Endothelial cell of umbilical vein (primary cell): ENCODE results near the gene ATP2B2. TPM values are rescaled to one million over a fixed set of nuclear protein-coding genes. Genes with fewer than 3 reads are reported as not detected.

Experiments
- BruUV-seq: library from RNA; stranded (reverse); fragments of 400-500 nt; replicated peaks from 2 replicates; lab custom pipeline; 2021; lab: Mats Ljungman, UMichigan
- CTCF ChIA-PET: fragments of 300-600, 350-600 bp; sonication (Branson Sonifier 250); formaldehyde crosslinking; loops from one replicate; lab custom pipeline; 2021; ENCODE audit warnings: antibody characterized with exemption, inconsistent platforms; lab: Charles Lee
- POLR2A ChIA-PET: fragments of 300-600, 350-600 bp; sonication (Branson Sonifier 250); formaldehyde crosslinking; loops from one replicate; lab custom pipeline; 2021; ENCODE audit warnings: antibody characterized with exemption, inconsistent platforms; lab: Charles Lee
- DNase-seq: peaks from one replicate; pipeline ENCODE4 v3.0.0-alpha.2; 2011; ENCODE audit warnings: low read depth, low spot score
- FAIRE-seq: peaks from 2 replicates; lab custom pipeline; 2011; peaks lifted over from hg19 to GRCh38; lab: Jason Lieb, UNC
- H2AFZ ChIP-seq: 2 replicates; pipeline ENCODE4 v1.6.0; 2012; ENCODE audit warnings: low read depth, low read length, control low read depth, inconsistent platforms
- H3K27ac ChIP-seq: 2 replicates; pipeline ENCODE4 v1.5.1; 2011; ENCODE audit warnings: low read depth, mild to moderate bottlenecking, control low read depth, low read length, moderate library complexity; ENCODE audit not compliant: insufficient read depth
- H3K27me3 ChIP-seq, 2 experiments: 2 replicates each; pipeline versions ENCODE4 v1.6.0 to v1.6.1; 2011; ENCODE audit warnings: low read length in 2 of 2, mixed read lengths in 1 of 2; ENCODE audit not compliant: control insufficient read depth in 2 of 2, insufficient read depth in 2 of 2
- H3K36me3 ChIP-seq, 2 experiments: 2 replicates in 1 of 2; 3 replicates in 1 of 2; pipeline ENCODE4 v1.5.1; 2011; ENCODE audit warnings: low read length in 2 of 2, mild to moderate bottlenecking in 1 of 2, moderate library complexity in 1 of 2; ENCODE audit not compliant: control insufficient read depth in 2 of 2, insufficient read depth in 2 of 2; ENCODE audit errors: extremely low read depth in 1 of 2
- H3K4me1 ChIP-seq: 3 replicates; pipeline ENCODE4 v1.5.1; 2011; ENCODE audit warnings: mild to moderate bottlenecking, low read length; ENCODE audit not compliant: control insufficient read depth, insufficient read depth; ENCODE audit errors: extremely low read depth
- H3K4me2 ChIP-seq: 2 replicates; pipeline ENCODE4 v1.6.1; 2011; ENCODE audit warnings: low read length, control low read depth, mixed read lengths; ENCODE audit not compliant: insufficient read depth
- H3K4me3 ChIP-seq, 3 experiments: fragments of 200-600 bp in 1 of 3; sonication (generic), shearing (Covaris generic) in 1 of 3; replicated peaks in 1 of 3; 2 replicates each; pipeline ENCODE4 v1.5.1; 2011 to 2016; ENCODE audit warnings: control low read depth in 3 of 3, low read length in 3 of 3, mild to moderate bottlenecking in 2 of 3, inconsistent platforms in 1 of 3, low read depth in 1 of 3, moderate library complexity in 1 of 3; ENCODE audit not compliant: insufficient read depth in 1 of 3
- H3K79me2 ChIP-seq: 2 replicates; pipeline ENCODE4 v1.6.0; 2012; ENCODE audit warnings: low read length, inconsistent platforms; ENCODE audit not compliant: control insufficient read depth, insufficient read depth
- H3K9ac ChIP-seq: replicated peaks from 2 replicates; pipeline ENCODE3; 2011; ENCODE audit warnings: low read length, control low read depth; ENCODE audit not compliant: insufficient read depth; ENCODE audit errors: extremely low read depth
- H3K9me1 ChIP-seq: replicated peaks from 3 replicates; pipeline ENCODE4 v1.6.0; 2011; ENCODE audit warnings: mild to moderate bottlenecking, low read length; ENCODE audit not compliant: control insufficient read depth, insufficient read depth; ENCODE audit errors: extremely low read depth
- H3K9me3 ChIP-seq: replicated peaks from 2 replicates; pipeline ENCODE4 v1.5.1; 2012; ENCODE audit warnings: low read length, inconsistent platforms; ENCODE audit not compliant: control insufficient read depth, insufficient read depth
- H4K20me1 ChIP-seq: replicated peaks from 2 replicates; pipeline ENCODE3; 2011; ENCODE audit warnings: mild to moderate bottlenecking, low read length; ENCODE audit not compliant: control insufficient read depth, insufficient read depth; ENCODE audit errors: extremely low read depth
- CTCF ChIP-seq, 2 donors: IDR thresholded peaks; 1 replicate in 1 of 2; 2 replicates in 1 of 2; pipeline ENCODE4 v1.5.1; 2011; ENCODE audit warnings: low read length in 2 of 2, mild to moderate bottlenecking in 2 of 2, moderate library complexity in 2 of 2, control low read depth in 1 of 2, inconsistent platforms in 1 of 2, low read depth in 1 of 2; ENCODE audit not compliant: insufficient read depth in 1 of 2; ENCODE audit errors: extremely low read depth in 1 of 2
- EZH2 ChIP-seq: IDR thresholded peaks from 2 replicates; pipeline ENCODE4 v1.6.1; 2012; ENCODE audit warnings: borderline replicate concordance, low read depth, mild to moderate bottlenecking, moderate library complexity, low read length, inconsistent platforms; ENCODE audit not compliant: severe bottlenecking
- GATA2 ChIP-seq: IDR thresholded peaks from 2 replicates; pipeline ENCODE4 v1.7.0; 2011; ENCODE audit warnings: low read depth, mild to moderate bottlenecking, moderate library complexity, mixed read lengths, low read length; ENCODE audit not compliant: insufficient read length, insufficient read depth
- JUN ChIP-seq: IDR thresholded peaks from 2 replicates; pipeline ENCODE4 v1.6.1; 2011; ENCODE audit warnings: borderline replicate concordance, low read depth; ENCODE audit not compliant: insufficient read length, insufficient read depth
- MAX ChIP-seq: IDR thresholded peaks from 2 replicates; pipeline ENCODE4 v1.6.1; 2011; ENCODE audit not compliant: insufficient read depth, insufficient read length
- MYC ChIP-seq: IDR thresholded peaks from one replicate; pipeline ENCODE4 v1.6.1; 2011; ENCODE audit warnings: mild to moderate bottlenecking, low read depth, low read length
- POLR2AphosphoS5 ChIP-seq: IDR thresholded peaks from 2 replicates; pipeline ENCODE4 v1.6.1; 2012; ENCODE audit warnings: low read depth, mild to moderate bottlenecking, control low read depth, low read length, moderate library complexity; ENCODE audit not compliant: insufficient read depth
- dilution Hi-C: fragments of 300-500 bp; cut with MboI; formaldehyde crosslinking; loops from one replicate; pipeline ENCODE4 v1.15.0; 2019; ENCODE audit warnings: low sequenced_read_pairs; ENCODE audit not compliant: extremely low pct_ligation_motif_present
- intact Hi-C: fragments of 100-400 bp; cut with micrococcal nuclease; formaldehyde crosslinking; loops from one replicate; pipeline ENCODE4 v1.10.0; 2022
- polyA plus RNA-seq, 4 experiments: library from polyadenylated mRNA; depleted of rRNA in 3 of 4; stranded (reverse) in 3 of 4; unstranded in 1 of 4; fragments of >200 nt; gene quantifications; 2 replicates each; pipeline versions ENCODE4 v1.2.1 to v1.2.3, GENCODE V29; 2011 to 2012; ENCODE audit warnings: missing spikeins in 1 of 4
- total RNA-seq: library from RNA; stranded (reverse); gene quantifications from 2 replicates; pipeline ENCODE4 v1.2.3, GENCODE V29; 2021

ATP2B2 gene
- total and polyA plus RNA-seq, 2 donors (not counting 3 experiments of a cell fraction or from before 2014, with no cell fraction given), result not detected

- no peaks in the 10 kb centered on the region for H3K36me3 ChIP-seq
- no peak for DNase-seq
- no peaks in the 10 kb centered on the region for H3K9me1 ChIP-seq
- ChIA-PET CTCF (no interaction called here), POLR2A (no interaction called here)
- H3K27me3 ChIP-seq, result no peaks in the 10 kb centered on the region
- H2AFZ ChIP-seq, result no peak overlapping the region
- no peaks in the 10 kb centered on the region for H3K4me1 ChIP-seq
- FAIRE-seq, result no peak
- TF ChIP-seq CTCF (IDR thresholded peaks at IDR 0.05; ENCODE audit: extremely low read depth in 1 of 2, insufficient read depth in 1 of 2, low read depth in 1 of 2, low read length in 2 of 2), result no peak
- no peak for TF ChIP-seq MAX
- no peak for TF ChIP-seq EZH2
- no peak for TF ChIP-seq POLR2AphosphoS5
- TF ChIP-seq MYC, result no peak
- TF ChIP-seq GATA2, result no peak
- no peak for TF ChIP-seq JUN
- no peak overlapping the region for H3K27ac ChIP-seq
- no peaks in the 10 kb centered on the region for H4K20me1 ChIP-seq
- H3K9me3 ChIP-seq, result no peaks in the 10 kb centered on the region
- H3K79me2 ChIP-seq, result no peaks in the 10 kb centered on the region
- dilution Hi-C loops, result no loop called here
- H3K4me2 ChIP-seq, result no peak overlapping the region
- intact Hi-C loops, result no loop called here
- no peak overlapping the region for H3K9ac ChIP-seq
- BruUV-seq, result no TSS peak
- H3K4me3 ChIP-seq, result no peak overlapping the region
These were observed 40.2 kb downstream of the ATP2B2 start for GRCh38 chr3:10465161-10465560.
